Measurements from ENCODE around the gene FBLIM1. TPM values are rescaled to one million over a fixed set of nuclear protein-coding genes. Genes with fewer than 3 reads are reported as not detected.

Gene FBLIM1
- total RNA-seq, result 17.3 TPM
- 10 to 100 TPM; 19.3 to 41.4 (median 27.4) TPM for polyA plus RNA-seq (ENCODE audit: insufficient read depth in 1 of 8, insufficient read length in 8 of 8, low replicate concordance in 1 of 8)
- long read RNA-seq, donor 1, partial matches to known transcripts, result 0 of 2 reads
- long read RNA-seq, donor 1, other reads (novel, unspliced or antisense), result 0 of 2 reads
- long read RNA-seq, donor 2, result 0 reads
- long read RNA-seq, donor 3, partial matches to known transcripts, result 0 of 3 reads
- long read RNA-seq, donor 3, other reads (novel, unspliced or antisense), result 0 of 3 reads
- long read RNA-seq, donor 4, transcript FBLIM1-202 (9 exons, 3,695 nt), result major isoform, 10 of 16 reads
- long read RNA-seq, donor 4, partial matches to known transcripts, result 5 of 16 reads
- long read RNA-seq, donor 4, other reads (novel, unspliced or antisense), result 0 of 16 reads
- long read RNA-seq, donor 5, transcript FBLIM1-202 (9 exons, 3,695 nt), result major isoform, 8 of 40 reads
- long read RNA-seq, donor 5, partial matches to known transcripts, result 23 of 40 reads
- long read RNA-seq, donor 5, other reads (novel, unspliced or antisense), result 9 of 40 reads
- long read RNA-seq, donor 6, transcript FBLIM1-202 (9 exons, 3,695 nt), result major isoform, 8 of 9 reads
- long read RNA-seq, donor 6, partial matches to known transcripts, result 0 of 9 reads
- long read RNA-seq, donor 6, other reads (novel, unspliced or antisense), result 0 of 9 reads
- long read RNA-seq, donor 7, partial matches to known transcripts, result 0 of 5 reads
- long read RNA-seq, donor 7, other reads (novel, unspliced or antisense), result 0 of 5 reads
- long read RNA-seq, donor 8, partial matches to known transcripts, result 0 of 3 reads
- long read RNA-seq, donor 8, other reads (novel, unspliced or antisense), result 0 of 3 reads
- long read RNA-seq, donor 9, partial matches to known transcripts, result 0 of 1 reads
- long read RNA-seq, donor 9, other reads (novel, unspliced or antisense), result 0 of 1 reads
- long read RNA-seq, donor 10, partial matches to known transcripts, result 0 of 4 reads
- long read RNA-seq, donor 10, other reads (novel, unspliced or antisense), result 0 of 4 reads
- long read RNA-seq, donor 11, partial matches to known transcripts, result 19 of 23 reads
- long read RNA-seq, donor 11, other reads (novel, unspliced or antisense), result 0 of 23 reads

DNA sequence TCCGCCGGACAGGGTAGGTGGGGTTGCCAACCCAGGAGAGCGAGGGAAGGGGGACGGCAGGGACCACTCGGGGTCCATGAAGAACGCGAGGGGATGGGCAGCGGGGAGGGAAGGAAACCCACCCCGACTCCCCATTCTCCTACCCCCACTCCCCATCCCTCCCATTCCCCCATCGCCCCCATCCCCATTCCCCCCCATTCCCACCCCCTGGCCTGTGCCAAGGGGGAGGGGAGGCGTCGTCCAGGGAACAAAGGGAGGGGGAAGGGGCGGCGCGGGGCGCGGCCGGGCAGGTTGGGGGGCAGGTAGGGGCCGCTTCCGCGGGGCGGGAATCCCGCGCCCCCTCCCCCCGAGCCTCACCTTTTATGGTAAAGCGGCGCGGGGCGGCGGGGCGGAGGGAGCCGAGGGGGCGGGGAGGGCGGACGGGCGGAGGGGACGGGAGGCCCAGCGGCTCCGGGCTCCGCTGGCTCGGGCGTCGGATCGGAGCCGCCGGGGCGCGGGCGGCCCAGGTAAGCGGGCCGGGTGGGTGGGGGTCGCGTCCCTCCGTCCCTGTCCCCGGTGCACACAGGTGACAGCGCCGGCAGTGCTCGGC lies at the start of gene FBLIM1:
TSS of gene FBLIM1 (plus strand) at position 453 of the 589 bp plus-strand sequence. CDS start 6,189 bp downstream, outside the sequence.
- Histone ChIP-seq H3K9me3 (replicated peaks; ENCODE audit: control insufficient read depth, low read depth, low read length) (no peaks in the 10 kb centered on the region), H3K27me3 (ENCODE audit: control insufficient read depth, insufficient read depth, low read length) (peaks cover 32% of the 10 kb centered on the region), H3K4me1 (ENCODE audit: control insufficient read depth, insufficient read depth, low read length) (peaks cover 47% of the 10 kb centered on the region), H3K4me3 (ENCODE audit: low read length) (peak within 1 kb of the TSS; percentile 64), H3K36me3 (ENCODE audit: control insufficient read depth, insufficient read depth, low read length) (no peaks in the 10 kb centered on the region), H3K27ac (ENCODE audit: low read length) (peak within 1 kb of the TSS; percentile 78)
- WGBS (ENCODE audit: insufficient coverage), result under 1% methylated on average over 26 of the region's 58 CpGs
- no peak for DNase-seq

DNA sequence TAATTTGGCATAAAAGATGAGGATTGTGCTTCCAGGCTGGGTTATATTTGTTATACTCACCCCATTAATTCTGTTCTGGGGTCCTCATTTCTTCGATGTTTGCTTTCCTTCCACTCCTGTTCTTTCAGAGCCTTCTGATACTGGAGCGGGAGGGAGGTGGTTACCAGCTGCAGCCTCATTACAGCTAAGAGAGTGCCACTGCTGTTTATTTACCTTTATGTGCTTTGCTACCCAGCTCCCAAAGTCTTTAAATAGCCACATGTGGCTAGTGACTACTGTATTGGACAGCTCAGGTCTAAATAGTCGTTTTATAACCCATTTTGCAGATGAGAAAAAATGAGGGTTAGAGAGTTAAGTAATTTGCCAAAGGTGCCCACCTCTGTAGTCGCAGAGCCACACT lies 49.4 kb upstream of the FBLIM1 start:
- Histone ChIP-seq H3K4me3 (ENCODE audit: low read length) (no peak overlapping the region), H3K4me1 (ENCODE audit: control insufficient read depth, insufficient read depth, low read length) (peaks cover 26% of the 10 kb centered on the region), H3K9me3 (replicated peaks; ENCODE audit: control insufficient read depth, low read depth, low read length) (no peaks in the 10 kb centered on the region), H3K36me3 (ENCODE audit: control insufficient read depth, insufficient read depth, low read length) (peaks cover 18% of the 10 kb centered on the region), H3K27me3 (ENCODE audit: control insufficient read depth, insufficient read depth, low read length) (no peaks in the 10 kb centered on the region), H3K27ac (ENCODE audit: low read length) (no peak overlapping the region)
- WGBS (ENCODE audit: insufficient coverage), result no CpG with 5 or more reads among the region's 4 CpGs
- DNase-seq, result no peak

DNA sequence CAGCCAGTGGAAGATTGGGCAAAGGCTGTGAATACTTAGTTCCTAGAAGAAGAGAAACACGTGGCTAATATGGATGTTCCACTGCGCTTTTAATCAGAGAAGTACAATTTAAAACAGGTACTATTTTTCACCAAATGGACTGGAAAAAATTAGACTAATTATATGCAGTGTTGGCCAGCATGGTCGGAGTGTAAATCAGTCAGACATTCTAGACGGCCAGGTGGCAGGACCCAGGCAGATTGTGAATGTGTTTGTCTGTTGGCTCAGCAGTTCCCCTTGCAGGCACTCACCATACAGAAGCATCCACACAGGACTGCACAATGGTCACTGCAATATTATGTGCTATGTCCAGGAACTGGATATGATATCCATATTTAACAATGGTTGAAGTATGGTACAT lies 46.4 kb upstream of the FBLIM1 start:
- peaks cover 45% of the 10 kb centered on the region for H3K4me1 ChIP-seq (ENCODE audit: control insufficient read depth, insufficient read depth, low read length)
- H3K9me3 ChIP-seq (replicated peaks; ENCODE audit: control insufficient read depth, low read depth, low read length), result no peaks in the 10 kb centered on the region
- DNase-seq, result no peak
- H3K27ac ChIP-seq (ENCODE audit: low read length), result no peak overlapping the region
- H3K27me3 ChIP-seq (ENCODE audit: control insufficient read depth, insufficient read depth, low read length), result no peaks in the 10 kb centered on the region
- H3K4me3 ChIP-seq (ENCODE audit: low read length), result no peak overlapping the region
- no CpG with 5 or more reads among the region's 4 CpGs for WGBS (ENCODE audit: insufficient coverage)
- peaks cover 12% of the 10 kb centered on the region for H3K36me3 ChIP-seq (ENCODE audit: control insufficient read depth, insufficient read depth, low read length)

GRCh38 chr1:15714406-15715136 lies 44.0 kb upstream of the FBLIM1 start:
- Histone ChIP-seq H3K4me3 (ENCODE audit: low read length) (no peak overlapping the region), H3K4me1 (ENCODE audit: control insufficient read depth, insufficient read depth, low read length) (peaks cover 52% of the 10 kb centered on the region), H3K27ac (ENCODE audit: low read length) (peak overlapping the region; percentile 71), H3K27me3 (ENCODE audit: control insufficient read depth, insufficient read depth, low read length) (no peaks in the 10 kb centered on the region), H3K9me3 (replicated peaks; ENCODE audit: control insufficient read depth, low read depth, low read length) (no peaks in the 10 kb centered on the region), H3K36me3 (ENCODE audit: control insufficient read depth, insufficient read depth, low read length) (peaks cover 31% of the 10 kb centered on the region)
- peak; percentile 85 for DNase-seq
- WGBS (ENCODE audit: insufficient coverage), result 49% methylated on average over 2 of the region's 4 CpGs

DNA sequence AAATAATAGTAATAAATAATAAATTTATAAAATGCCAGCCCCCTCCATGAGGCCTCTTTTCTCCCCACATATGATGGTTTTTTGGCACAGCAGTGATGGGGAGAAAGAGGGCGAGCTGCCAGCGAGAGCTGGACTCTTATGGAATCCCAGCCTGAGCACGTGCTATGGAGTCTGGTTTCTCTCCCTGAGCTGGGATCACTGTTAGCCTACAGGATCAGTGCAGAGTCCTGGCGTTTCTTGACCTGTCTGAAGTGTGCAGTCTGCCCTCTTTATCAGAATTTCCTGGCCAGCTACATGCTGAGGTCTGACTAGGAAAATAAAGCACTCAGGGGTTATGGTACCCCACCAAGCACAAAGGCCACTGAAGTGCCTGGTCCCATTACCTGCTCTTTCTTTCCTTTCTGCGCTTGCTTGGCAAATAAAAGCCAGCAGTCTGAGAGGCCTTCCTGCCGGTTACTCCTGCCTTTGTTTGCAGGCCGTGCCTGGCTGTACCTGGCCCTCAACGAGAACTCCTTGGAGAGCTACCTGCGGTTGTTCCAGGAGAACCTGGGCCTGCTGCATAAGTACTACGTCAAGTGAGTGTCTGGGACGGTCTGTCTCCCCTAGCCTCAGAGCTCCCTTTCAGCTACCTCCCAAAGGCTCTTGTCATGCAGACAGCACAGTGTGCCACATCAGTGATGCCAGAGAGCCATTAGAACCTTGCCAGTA lies 41.0 kb upstream of the FBLIM1 start:
- 67% methylated on average over 10 of the region's 11 CpGs for WGBS (ENCODE audit: insufficient coverage)
- Histone ChIP-seq H3K36me3 (ENCODE audit: control insufficient read depth, insufficient read depth, low read length) (peaks cover 60% of the 10 kb centered on the region), H3K27me3 (ENCODE audit: control insufficient read depth, insufficient read depth, low read length) (no peaks in the 10 kb centered on the region), H3K4me3 (ENCODE audit: low read length) (no peak overlapping the region), H3K4me1 (ENCODE audit: control insufficient read depth, insufficient read depth, low read length) (peaks cover 56% of the 10 kb centered on the region), H3K27ac (ENCODE audit: low read length) (peak overlapping the region; percentile 82), H3K9me3 (replicated peaks; ENCODE audit: control insufficient read depth, low read depth, low read length) (no peaks in the 10 kb centered on the region)
- DNase-seq, result peak; percentile 43

DNA sequence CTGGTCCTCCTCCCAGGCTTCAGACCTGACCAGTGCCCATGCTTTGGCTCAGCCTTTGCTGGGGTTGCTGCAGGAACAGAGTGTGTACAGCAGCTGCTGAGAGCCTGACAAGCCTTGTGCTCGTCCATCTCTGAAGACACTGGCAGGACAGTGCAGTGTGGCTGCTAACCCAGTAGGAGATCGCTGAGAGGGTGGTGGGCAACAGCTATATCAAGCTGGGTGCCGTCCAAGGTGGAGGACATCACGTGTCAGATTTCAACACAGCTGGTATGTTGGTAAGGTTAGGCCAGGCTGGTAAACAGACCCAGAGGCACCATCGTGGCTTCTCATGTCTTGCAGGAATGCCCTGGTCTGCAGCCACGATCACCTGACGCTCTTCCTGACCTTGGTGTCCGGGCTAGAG lies 40.4 kb upstream of the FBLIM1 start:
- 89% methylated on average over 8 of the region's 8 CpGs for WGBS (ENCODE audit: insufficient coverage)
- Histone ChIP-seq H3K4me1 (ENCODE audit: control insufficient read depth, insufficient read depth, low read length) (peaks cover 62% of the 10 kb centered on the region), H3K36me3 (ENCODE audit: control insufficient read depth, insufficient read depth, low read length) (peaks cover 66% of the 10 kb centered on the region), H3K4me3 (ENCODE audit: low read length) (no peak overlapping the region), H3K9me3 (replicated peaks; ENCODE audit: control insufficient read depth, low read depth, low read length) (no peaks in the 10 kb centered on the region), H3K27me3 (ENCODE audit: control insufficient read depth, insufficient read depth, low read length) (no peaks in the 10 kb centered on the region), H3K27ac (ENCODE audit: low read length) (peak overlapping the region; percentile 82)
- peak; percentile 69 for DNase-seq

DNA sequence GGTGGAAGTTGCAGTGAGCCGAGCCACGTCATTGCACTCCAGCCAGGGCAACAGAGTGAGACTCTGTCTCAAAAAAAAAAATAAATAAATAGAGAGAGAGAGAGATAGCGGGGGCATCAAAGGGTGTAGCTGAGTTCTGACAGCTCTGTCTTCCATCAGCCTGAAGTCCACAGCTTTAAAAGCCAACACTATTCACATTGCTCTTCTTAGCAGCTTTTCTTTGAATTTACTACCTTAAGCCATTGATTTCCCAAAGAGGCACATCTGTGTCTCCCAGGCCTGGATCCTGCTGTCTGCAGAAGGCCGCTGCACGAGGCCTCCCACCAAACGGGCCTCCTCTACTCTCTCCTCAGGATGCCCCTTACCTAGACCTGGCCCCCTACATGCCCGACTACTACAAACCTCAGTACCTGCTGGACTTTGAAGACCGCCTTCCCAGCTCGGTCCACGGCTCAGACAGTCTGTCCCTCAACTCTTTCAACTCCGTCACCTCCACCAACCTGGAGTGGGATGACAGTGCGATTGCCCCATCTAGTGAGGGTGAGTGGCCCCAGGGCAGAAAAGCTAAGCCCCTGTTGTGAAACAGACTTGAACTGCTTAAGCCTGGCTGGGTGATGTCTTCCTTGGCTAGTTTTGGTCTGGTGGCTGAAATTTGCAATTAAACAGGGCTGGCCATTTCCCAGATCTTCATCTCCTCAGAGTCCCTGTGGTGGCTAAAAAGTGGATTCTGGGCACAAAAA lies 39.0 kb upstream of the FBLIM1 start:
- Histone ChIP-seq H3K27me3 (ENCODE audit: control insufficient read depth, insufficient read depth, low read length) (no peaks in the 10 kb centered on the region), H3K9me3 (replicated peaks; ENCODE audit: control insufficient read depth, low read depth, low read length) (no peaks in the 10 kb centered on the region), H3K36me3 (ENCODE audit: control insufficient read depth, insufficient read depth, low read length) (peaks cover 69% of the 10 kb centered on the region), H3K4me1 (ENCODE audit: control insufficient read depth, insufficient read depth, low read length) (peaks cover 67% of the 10 kb centered on the region), H3K4me3 (ENCODE audit: low read length) (no peak overlapping the region), H3K27ac (ENCODE audit: low read length) (no peak overlapping the region)
- 82% methylated on average over 8 of the region's 12 CpGs for WGBS (ENCODE audit: insufficient coverage)
- DNase-seq, result no peak

GRCh38 chr1:15720861-15721260 lies 37.7 kb upstream of the FBLIM1 start:
- no peak overlapping the region for H3K4me3 ChIP-seq (ENCODE audit: low read length)
- no peak overlapping the region for H3K27ac ChIP-seq (ENCODE audit: low read length)
- H3K4me1 ChIP-seq (ENCODE audit: control insufficient read depth, insufficient read depth, low read length), result peaks cover 67% of the 10 kb centered on the region
- H3K36me3 ChIP-seq (ENCODE audit: control insufficient read depth, insufficient read depth, low read length), result peaks cover 81% of the 10 kb centered on the region
- H3K27me3 ChIP-seq (ENCODE audit: control insufficient read depth, insufficient read depth, low read length), result no peaks in the 10 kb centered on the region
- no peaks in the 10 kb centered on the region for H3K9me3 ChIP-seq (replicated peaks; ENCODE audit: control insufficient read depth, low read depth, low read length)
- DNase-seq, result no peak
- 82% methylated on average over 2 of the region's 3 CpGs for WGBS (ENCODE audit: insufficient coverage)
